SJCRH30 (cell line): Measurements from ENCODE around the gene ARHGEF25. TPM values are rescaled to one million over a fixed set of nuclear protein-coding genes. Genes with fewer than 3 reads are reported as not detected.

Experiments used
- DNase-seq, 2 experiments: peaks; one replicate each; pipeline ENCODE4 v3.0.0-alpha.2; 2015 to 2020
- H3K27ac ChIP-seq: fragments of 250-450 bp; sonication (Bioruptor Pico); 2 replicates; pipeline ENCODE4 v1.5.1; 2020; ENCODE audit warnings: mild to moderate bottlenecking, moderate library complexity
- H3K27me3 ChIP-seq: fragments of 250-450 bp; sonication (Bioruptor Pico); 2 replicates; pipeline ENCODE4 v1.5.1; 2020; ENCODE audit warnings: mild to moderate bottlenecking, moderate library complexity
- H3K36me3 ChIP-seq: fragments of 250-450 bp; sonication (Bioruptor Pico); 2 replicates; pipeline ENCODE4 v1.5.1; 2020; ENCODE audit warnings: mild to moderate bottlenecking, moderate library complexity
- H3K4me1 ChIP-seq: fragments of 250-450 bp; sonication (Bioruptor Pico); 2 replicates; pipeline ENCODE4 v1.5.1; 2020; ENCODE audit warnings: mild to moderate bottlenecking, moderate library complexity
- H3K4me3 ChIP-seq: fragments of 250-450 bp; sonication (Bioruptor Pico); 2 replicates; pipeline ENCODE4 v1.5.1; 2020; ENCODE audit warnings: mild to moderate bottlenecking, moderate library complexity
- H3K9me3 ChIP-seq: fragments of 250-450 bp; sonication (Bioruptor Pico); replicated peaks from 2 replicates; pipeline ENCODE4 v1.5.1; 2020; ENCODE audit warnings: mild to moderate bottlenecking, moderate library complexity
- total RNA-seq: library from RNA; depleted of rRNA; stranded (reverse); fragments of >200 nt; shearing (Covaris generic); gene quantifications from 2 replicates; pipeline ENCODE4 v1.2.3, GENCODE V29; 2014

The ARHGEF25 gene
- total RNA-seq, 1 experiment from 2014 or later, result 262 TPM

DNA sequence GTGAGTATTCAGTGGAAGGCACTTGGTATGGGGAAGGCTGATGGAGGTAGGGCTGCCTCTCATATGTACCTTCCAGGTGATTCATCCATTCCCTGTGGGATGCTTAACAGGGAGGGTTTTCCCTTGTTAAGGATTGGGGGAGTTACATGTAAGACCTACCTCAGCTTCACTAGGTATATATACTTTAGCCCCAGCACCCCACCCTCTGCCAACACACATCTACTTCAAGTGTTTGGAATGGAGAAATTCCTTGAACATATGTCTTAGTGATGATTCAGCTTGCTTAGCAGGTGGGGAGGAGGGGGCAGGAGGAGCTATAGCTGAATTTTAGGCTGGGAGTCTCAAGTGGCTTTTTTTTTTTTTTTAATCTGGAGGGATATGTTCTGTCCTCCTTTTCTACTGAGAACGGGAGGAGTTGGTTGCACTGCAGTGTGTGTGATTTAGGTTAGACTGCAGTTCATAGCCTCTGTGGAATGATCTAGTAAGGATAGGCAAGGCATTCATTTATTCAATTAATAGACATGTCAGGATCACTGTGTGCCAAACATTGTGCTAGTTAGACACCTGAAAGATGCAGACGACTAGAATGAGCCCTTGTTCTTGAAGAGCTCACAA lies 18.6 kb upstream of the ARHGEF25 start:
- 0 out of 2 replicates have a peak, but pooled peaks cover 4% of the 10 kb centered on the region for H3K27me3 ChIP-seq
- H3K4me1 ChIP-seq, result peaks cover 8% of the 10 kb centered on the region
- no peak overlapping the region for H3K27ac ChIP-seq
- H3K4me3 ChIP-seq, result no peak overlapping the region
- DNase-seq, result no peak
- H3K9me3 ChIP-seq, result no peaks in the 10 kb centered on the region
- H3K36me3 ChIP-seq, result peaks cover 15% of the 10 kb centered on the region

DNA sequence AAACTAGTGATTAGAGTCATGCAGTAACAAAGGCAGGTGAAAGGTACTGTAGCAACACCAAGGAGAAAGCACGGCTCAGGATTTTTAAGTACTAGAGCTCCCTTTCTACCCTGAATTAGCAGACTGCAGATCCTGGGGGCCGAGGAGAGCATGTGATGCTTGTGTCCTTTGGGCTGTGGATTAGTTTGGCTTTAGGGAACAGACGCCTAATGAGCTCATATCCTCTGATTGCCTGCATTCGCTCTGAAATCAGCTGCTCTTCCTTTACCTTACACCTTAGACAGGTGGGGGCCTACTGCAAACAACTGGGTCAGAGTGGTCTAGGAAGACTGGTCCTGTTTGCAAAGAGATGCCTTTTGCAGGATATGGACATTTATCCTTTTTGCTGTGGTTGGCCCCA lies 18.0 kb upstream of the ARHGEF25 start:
- Histone ChIP-seq H3K4me3 (no peak overlapping the region), H3K36me3 (peaks cover 20% of the 10 kb centered on the region), H3K27ac (no peak overlapping the region), H3K27me3 (0 out of 2 replicates have a peak, but pooled peaks cover under 1% of the 10 kb centered on the region), H3K4me1 (peaks cover 8% of the 10 kb centered on the region), H3K9me3 (no peaks in the 10 kb centered on the region)
- no peak for DNase-seq

DNA sequence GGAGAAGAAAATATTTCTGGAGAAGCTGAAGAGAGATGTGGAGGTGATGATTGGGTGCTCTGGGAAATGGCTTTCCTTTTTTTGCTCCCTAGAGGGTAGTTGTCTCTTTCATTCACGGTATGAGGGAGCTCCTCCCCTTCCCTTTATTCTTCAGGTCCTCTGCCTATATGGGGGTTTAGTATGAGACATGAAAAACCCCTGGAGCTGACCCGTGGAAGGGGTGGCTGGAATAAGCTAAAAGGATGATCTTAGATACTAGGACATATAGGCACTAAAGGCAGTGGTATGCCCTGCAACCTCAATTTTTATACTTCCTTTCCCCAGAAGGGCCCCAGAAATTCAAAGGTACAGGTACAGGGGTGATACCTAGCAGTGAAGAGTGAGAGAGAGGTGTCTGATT lies 10.8 kb upstream of the ARHGEF25 start:
- Histone ChIP-seq H3K27ac (no peak overlapping the region), H3K4me3 (no peak overlapping the region), H3K36me3 (peaks cover 50% of the 10 kb centered on the region), H3K4me1 (peaks cover 14% of the 10 kb centered on the region), H3K27me3 (no peaks in the 10 kb centered on the region), H3K9me3 (no peaks in the 10 kb centered on the region)
- no peak for DNase-seq

DNA sequence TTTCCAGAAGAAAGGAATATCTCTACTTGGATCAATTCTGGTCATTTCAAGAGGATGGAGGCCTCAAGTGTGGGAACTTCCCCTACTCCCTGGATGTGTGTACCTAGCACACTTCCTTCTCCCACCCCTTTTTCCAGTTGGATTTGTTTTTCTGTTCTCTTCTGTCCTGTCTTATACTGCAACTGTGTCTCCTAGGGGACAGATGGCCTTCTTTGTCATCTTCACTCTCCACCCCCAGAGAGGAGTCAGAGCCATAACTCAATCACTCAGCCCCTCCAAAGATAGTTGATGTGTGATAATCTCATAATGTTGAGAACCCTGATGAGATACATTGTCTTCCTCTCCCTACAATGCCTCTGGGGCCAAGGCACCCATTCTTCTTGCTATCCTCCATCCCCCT lies 8.7 kb upstream of the ARHGEF25 start:
- H3K9me3 ChIP-seq, result no peaks in the 10 kb centered on the region
- H3K27me3 ChIP-seq, result no peaks in the 10 kb centered on the region
- DNase-seq, result no peak
- H3K4me3 ChIP-seq, result no peak overlapping the region
- no peak overlapping the region for H3K27ac ChIP-seq
- peaks cover 25% of the 10 kb centered on the region for H3K4me1 ChIP-seq
- peaks cover 40% of the 10 kb centered on the region for H3K36me3 ChIP-seq

DNA sequence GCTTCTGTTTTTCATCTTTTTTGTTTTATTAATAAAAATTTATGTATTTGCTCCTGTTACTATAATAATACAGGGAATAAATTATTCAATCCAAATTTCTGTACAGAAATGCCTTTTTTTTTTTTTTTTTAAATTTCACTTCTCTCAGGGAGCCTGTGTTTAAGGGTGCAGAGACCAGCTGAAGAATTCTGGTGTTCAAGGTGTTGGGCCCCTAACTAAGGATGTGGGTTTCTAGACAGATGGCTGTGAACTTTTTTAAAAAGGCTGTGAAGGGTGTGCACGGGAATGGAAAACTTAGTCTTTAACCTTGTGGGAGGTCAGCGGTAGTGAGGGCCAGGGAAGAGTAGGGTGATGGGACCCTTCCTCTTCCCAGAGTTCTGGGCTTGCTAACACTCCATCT lies 7.9 kb upstream of the ARHGEF25 start:
- H3K9me3 ChIP-seq, result no peaks in the 10 kb centered on the region
- H3K4me1 ChIP-seq, result peaks cover 25% of the 10 kb centered on the region
- peaks cover 33% of the 10 kb centered on the region for H3K36me3 ChIP-seq
- DNase-seq, result no peak
- H3K27ac ChIP-seq, result no peak overlapping the region
- no peak overlapping the region for H3K4me3 ChIP-seq
- H3K27me3 ChIP-seq, result no peaks in the 10 kb centered on the region

DNA sequence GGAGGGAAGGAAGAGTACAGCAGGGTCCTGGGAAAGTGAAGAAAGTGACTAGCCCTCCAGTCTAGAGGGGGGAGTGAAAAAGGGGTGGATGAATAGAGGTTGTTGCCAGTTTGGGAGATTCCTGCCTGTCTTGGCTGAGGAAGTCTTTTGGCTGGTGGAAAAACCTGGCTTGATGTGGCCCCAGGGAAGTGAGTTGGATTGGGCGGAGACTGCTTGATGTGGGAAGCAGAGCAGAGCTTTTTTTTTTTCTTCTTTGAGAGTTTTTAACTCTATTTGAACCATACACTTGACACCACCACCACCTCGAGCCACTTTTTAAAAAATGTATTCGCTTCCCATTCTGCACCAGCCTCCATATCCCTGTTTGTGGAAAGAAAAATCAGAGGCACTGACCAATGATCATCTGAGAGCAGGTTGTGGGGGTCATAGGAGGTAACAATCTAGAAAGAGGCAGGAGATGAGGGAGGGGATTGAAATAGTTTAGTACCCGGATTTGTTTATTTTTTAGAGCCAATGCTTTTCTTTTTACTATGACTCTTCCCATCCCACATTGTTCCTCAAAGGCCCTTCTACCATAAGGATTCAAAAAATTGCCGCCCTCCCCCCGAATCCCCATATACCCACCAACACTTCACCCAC lies 7.3 kb upstream of the ARHGEF25 start:
- H3K4me3 ChIP-seq, result peak overlapping the region; percentile 61
- no peaks in the 10 kb centered on the region for H3K27me3 ChIP-seq
- no peaks in the 10 kb centered on the region for H3K9me3 ChIP-seq
- H3K27ac ChIP-seq, result peak overlapping the region; percentile 79
- peak; percentile 71 to 85 for DNase-seq
- H3K36me3 ChIP-seq, result peaks cover 28% of the 10 kb centered on the region
- peaks cover 25% of the 10 kb centered on the region for H3K4me1 ChIP-seq

DNA sequence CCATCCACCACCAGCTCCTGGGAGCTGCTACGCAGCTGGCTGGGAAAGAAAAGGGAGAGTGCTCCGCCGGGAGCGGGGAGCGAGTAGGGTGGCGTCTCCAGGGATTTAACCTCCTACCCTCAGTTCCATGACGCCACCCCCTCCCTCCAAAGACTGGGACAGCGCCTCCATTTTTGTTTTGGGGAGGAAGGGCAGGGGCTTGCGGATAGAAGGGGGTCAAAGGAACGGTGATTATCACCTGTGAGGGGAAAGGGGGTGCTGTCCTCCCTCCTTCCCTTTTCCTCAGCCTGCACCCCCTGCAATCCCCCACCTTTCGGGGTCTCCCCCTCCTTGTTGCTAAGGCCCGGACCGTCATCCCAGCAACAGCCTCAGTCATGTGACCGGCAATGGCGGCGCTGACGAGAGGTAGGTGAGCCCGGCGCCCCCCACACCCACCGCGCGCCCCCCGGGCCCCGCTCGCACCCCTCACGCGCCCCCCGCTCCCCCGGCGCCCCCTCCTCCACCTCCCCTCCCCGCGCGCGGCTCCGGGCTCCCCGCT lies 6.7 kb upstream of the ARHGEF25 start, which contains the start of gene DTX3:
DTX3 (plus strand) TSS at position 371 of the 538 bp plus-strand sequence. CDS start 1,694 bp downstream, outside the sequence.
- H3K4me1 ChIP-seq, result peaks cover 25% of the 10 kb centered on the region
- peak within 1 kb of the TSS; percentile 61 for H3K4me3 ChIP-seq
- peak within 1 kb of the TSS; percentile 79 for H3K27ac ChIP-seq
- no peaks in the 10 kb centered on the region for H3K9me3 ChIP-seq
- H3K36me3 ChIP-seq, result peaks cover 24% of the 10 kb centered on the region
- no peaks in the 10 kb centered on the region for H3K27me3 ChIP-seq
- peak; percentile 83 to 85 for DNase-seq

DNA sequence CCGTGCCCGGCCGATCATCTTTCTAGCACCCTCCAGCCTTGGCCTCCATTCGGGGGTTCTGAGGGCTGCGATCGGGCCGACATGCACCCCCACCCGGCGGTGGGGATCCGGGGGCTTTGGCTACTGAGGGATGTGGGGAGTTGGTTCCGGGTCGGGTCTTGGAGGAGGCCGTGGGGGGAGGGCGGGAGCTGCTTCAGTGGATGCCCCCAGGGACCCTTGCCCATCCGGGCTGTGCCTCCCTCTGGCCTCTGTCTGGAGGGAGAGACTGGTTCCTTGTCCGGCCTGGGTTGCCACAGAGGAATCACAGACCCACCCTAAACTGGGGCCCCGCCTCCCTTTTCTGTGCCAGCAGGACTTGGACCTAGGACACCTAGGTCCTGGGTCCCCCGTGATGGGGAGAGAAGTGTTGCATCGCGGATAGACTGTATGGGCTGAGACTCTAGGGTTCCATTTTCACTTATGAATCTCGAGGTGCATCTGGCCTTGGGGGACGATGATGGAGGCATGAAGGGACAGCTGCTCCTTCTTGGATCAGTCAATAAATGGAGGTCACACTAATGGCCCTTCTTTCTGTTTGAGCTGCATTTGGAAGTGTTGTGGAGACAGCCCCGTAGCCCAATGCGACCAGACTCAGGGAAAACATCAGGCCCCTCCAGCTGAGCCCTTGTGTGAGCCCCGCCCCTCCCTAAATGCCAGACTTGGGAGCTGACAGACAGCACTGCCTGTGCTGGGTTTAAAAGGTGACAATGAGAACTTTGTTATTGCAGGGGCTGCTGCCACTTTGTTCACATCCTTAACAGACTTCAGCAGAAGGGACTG lies 6.0 kb upstream of the ARHGEF25 start:
- Histone ChIP-seq H3K9me3 (no peaks in the 10 kb centered on the region), H3K27me3 (no peaks in the 10 kb centered on the region), H3K4me1 (peaks cover 25% of the 10 kb centered on the region), H3K4me3 (peak overlapping the region; percentile 61), H3K27ac (peak overlapping the region; percentile 79), H3K36me3 (peaks cover 20% of the 10 kb centered on the region)
- DNase-seq, result peak; percentile 100

DNA sequence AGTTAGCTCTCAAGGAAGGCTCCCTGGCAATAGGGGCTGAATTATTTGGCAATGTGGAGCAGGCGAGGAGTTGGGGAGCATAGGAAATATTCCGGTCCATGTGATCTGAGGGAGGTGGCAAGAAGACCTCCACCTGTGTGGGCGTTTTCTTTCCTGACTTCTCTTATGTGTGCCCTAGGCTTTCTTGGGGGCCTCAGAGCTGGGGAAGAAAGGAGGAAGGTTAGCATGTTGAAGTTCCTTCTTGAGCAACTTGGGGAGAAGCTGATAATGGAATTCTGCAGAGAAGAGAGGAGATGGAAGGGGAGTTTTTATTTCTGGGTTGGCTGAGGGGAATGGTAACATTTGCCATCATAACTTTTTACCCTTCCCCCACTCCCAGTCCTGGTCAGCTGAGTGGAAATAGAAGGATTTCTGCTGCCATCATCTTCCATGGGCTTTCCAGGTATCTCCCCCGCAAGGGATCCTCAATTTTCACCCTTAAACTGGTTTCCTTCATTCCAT lies 5.4 kb upstream of the ARHGEF25 start:
- DNase-seq, result no peak
- H3K4me3 ChIP-seq, result peak overlapping the region; percentile 61

DNA sequence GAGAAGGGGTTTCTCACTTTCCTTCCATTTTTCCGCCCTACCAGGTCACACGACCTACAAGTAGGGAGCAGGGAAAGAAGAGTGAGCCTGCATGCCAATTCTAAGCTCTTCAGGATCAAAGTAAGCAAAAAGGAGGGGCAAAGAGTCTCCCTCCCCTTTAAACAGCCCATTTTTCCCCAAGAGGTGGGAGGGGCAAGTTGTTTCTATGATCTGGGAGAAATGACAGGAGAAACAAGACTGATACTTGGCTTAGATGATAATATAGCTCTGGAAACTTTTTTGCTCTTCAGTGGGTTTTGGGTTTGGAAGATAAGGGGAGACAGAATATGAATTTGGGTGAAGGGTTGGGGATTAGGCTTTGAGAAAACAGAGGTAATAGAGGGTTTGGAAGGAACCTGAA lies 4.8 kb upstream of the ARHGEF25 start:
- H3K27ac ChIP-seq, result peak overlapping the region; percentile 79
- H3K4me3 ChIP-seq, result no peak overlapping the region
- peaks cover 32% of the 10 kb centered on the region for H3K4me1 ChIP-seq
- no peaks in the 10 kb centered on the region for H3K9me3 ChIP-seq
- DNase-seq, result peak in 1 of 2 experiments; percentile 59
- no peaks in the 10 kb centered on the region for H3K27me3 ChIP-seq
- peaks cover 11% of the 10 kb centered on the region for H3K36me3 ChIP-seq

More for the DNA sequence above, 5.4 kb upstream of the ARHGEF25 start:
- Histone ChIP-seq H3K36me3 (peaks cover 15% of the 10 kb centered on the region), H3K4me1 (peaks cover 31% of the 10 kb centered on the region), H3K27ac (peak overlapping the region; percentile 79), H3K9me3 (no peaks in the 10 kb centered on the region), H3K27me3 (no peaks in the 10 kb centered on the region)

DNA sequence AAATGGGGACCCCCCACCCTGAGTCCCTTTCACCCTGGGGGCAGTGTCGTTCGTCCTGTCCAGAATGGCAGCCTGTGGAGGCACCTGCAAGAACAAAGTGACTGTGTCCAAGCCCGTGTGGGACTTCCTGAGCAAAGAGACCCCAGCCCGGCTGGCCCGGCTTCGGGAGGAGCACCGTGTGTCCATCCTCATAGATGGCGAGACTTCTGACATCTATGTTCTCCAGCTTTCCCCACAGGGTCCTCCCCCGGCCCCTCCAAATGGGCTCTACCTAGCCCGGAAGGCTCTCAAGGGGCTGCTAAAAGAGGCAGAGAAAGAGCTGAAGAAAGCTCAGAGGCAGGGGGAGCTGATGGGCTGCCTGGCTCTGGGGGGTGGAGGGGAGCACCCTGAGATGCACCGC lies 4.4 kb upstream of the ARHGEF25 start:
- H3K4me3 ChIP-seq, result no peak overlapping the region
- no peaks in the 10 kb centered on the region for H3K9me3 ChIP-seq
- no peaks in the 10 kb centered on the region for H3K27me3 ChIP-seq
- peaks cover 32% of the 10 kb centered on the region for H3K4me1 ChIP-seq
- H3K27ac ChIP-seq, result no peak overlapping the region
- DNase-seq, result no peak
- H3K36me3 ChIP-seq, result peaks cover 8% of the 10 kb centered on the region

DNA sequence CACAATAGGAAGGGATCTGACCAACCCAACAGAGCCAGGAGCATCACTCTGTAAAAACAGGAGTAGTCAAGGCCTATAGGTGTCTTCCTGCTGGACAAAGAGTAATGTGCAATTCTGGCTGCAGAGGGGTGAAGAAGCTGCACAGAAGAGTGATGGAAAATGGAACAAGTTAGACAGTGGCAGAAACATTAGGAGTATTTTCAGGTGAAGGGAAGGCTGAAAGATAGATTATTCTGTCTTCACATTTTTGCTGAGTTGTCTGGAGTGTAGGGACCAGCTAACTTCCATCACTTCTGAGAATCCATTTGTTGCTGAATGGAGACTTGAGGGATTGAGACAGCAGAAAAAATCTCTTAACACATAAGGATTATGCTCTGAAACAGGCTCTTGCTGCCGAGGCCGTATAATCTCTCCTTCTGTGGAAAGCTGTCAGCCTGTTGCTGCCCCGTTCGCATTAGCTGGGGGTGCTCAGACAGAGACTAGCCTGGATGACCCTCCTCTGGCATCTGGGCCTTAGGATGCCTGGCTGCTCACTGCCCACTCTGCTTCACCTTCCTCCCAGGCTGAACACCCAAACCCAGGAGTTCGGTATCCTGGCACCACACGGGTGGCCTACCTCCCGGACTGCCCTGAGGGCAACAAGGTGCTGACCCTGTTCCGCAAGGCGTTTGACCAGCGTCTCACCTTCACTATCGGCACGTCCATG lies 3.1 kb upstream of the ARHGEF25 start:
- no peaks in the 10 kb centered on the region; the same call in 1 of the 2 replicates for H3K36me3 ChIP-seq
- H3K4me3 ChIP-seq, result no peak overlapping the region
- H3K4me1 ChIP-seq, result peaks cover 45% of the 10 kb centered on the region
- DNase-seq, result peak in 1 of 2 experiments; percentile 50
- H3K9me3 ChIP-seq, result no peaks in the 10 kb centered on the region
- H3K27me3 ChIP-seq, result no peaks in the 10 kb centered on the region
- H3K27ac ChIP-seq, result no peak overlapping the region

DNA sequence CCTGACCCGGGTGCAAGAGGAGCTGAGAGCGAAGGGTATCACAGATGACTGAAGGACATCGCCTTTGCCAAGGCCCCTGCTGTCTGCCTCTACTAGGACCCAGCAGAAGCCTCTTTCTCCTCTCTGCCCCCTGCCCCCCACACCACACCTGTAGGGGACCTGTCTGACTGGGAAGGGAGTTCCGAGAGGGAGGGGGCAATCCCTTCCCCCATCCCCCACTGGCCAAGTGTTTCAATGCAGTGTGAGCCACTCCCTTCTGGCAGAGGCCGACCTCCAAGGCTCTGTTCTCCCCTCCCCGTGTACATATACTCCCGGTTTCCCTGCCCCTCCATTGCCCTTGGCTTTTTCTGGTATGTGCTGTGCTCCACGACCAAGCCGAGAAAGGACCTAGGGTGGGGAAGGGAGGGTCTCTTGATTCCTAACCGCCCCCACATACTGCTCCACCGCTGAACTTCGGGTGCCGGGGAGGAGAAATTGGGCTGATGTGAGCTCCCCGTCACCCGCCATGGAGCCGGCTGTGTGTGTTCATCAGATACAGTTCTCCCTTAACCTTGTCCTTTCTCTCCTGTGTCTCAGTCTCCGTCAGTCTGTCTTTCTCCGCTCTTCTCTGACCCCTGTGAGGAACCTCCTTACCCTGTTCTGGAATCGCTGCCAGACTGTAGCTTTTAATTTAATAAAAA lies 2.0 kb upstream of the ARHGEF25 start:
- DNase-seq, result peak; percentile 55 to 58
- no peaks in the 10 kb centered on the region; the same call in 1 of the 2 replicates for H3K36me3 ChIP-seq
- H3K27me3 ChIP-seq, result no peaks in the 10 kb centered on the region
- H3K27ac ChIP-seq, result no peak overlapping the region
- H3K4me1 ChIP-seq, result peaks cover 48% of the 10 kb centered on the region
- H3K9me3 ChIP-seq, result no peaks in the 10 kb centered on the region
- no peak overlapping the region for H3K4me3 ChIP-seq
